ENCODE results near the gene TMEM132D.

Gene TMEM132D

GRCh38 chr12:129409281-129409680 lies 494.5 kb downstream of the TMEM132D start:
- DNase-seq: no peak

- DNase-seq: no peak
Measured at GRCh38 chr12:129404556-129404955, 499.3 kb downstream of the TMEM132D start.

GRCh38 chr12:129401572-129401971 lies 502.3 kb downstream of the TMEM132D start:
- no peak for DNase-seq

- DNase-seq: no peak
Measured at GRCh38 chr12:129394177-129394825, 509.5 kb downstream of the TMEM132D start.

GRCh38 chr12:129393357-129393937 lies 510.4 kb downstream of the TMEM132D start:
- DNase-seq: no peak

GRCh38 chr12:129385637-129385990 lies 518.2 kb downstream of the TMEM132D start:
- no peak for DNase-seq

GRCh38 chr12:129383956-129384355 lies 519.9 kb downstream of the TMEM132D start:
- no peak for DNase-seq

- no peak for DNase-seq
Measured at GRCh38 chr12:129381715-129382114, 522.1 kb downstream of the TMEM132D start.

- DNase-seq: no peak
Measured at GRCh38 chr12:129379076-129379804, 524.6 kb downstream of the TMEM132D start.

- DNase-seq: no peak
Measured at GRCh38 chr12:129378496-129378895, 525.3 kb downstream of the TMEM132D start.

- DNase-seq: no peak
Measured at GRCh38 chr12:129373746-129374145, 530.1 kb downstream of the TMEM132D start.

GRCh38 chr12:129372876-129373275 lies 530.9 kb downstream of the TMEM132D start:
- DNase-seq: no peak

- DNase-seq: no peak
Measured at GRCh38 chr12:129372348-129372747, 531.5 kb downstream of the TMEM132D start.

GRCh38 chr12:129371268-129371667 lies 532.6 kb downstream of the TMEM132D start:
- DNase-seq: no peak

GRCh38 chr12:129366656-129367055 lies 537.2 kb downstream of the TMEM132D start:
- DNase-seq: no peak

GRCh38 chr12:129363041-129363440 lies 540.8 kb downstream of the TMEM132D start:
- DNase-seq: no peak

- DNase-seq: no peak
Measured at GRCh38 chr12:129357233-129357632, 546.6 kb downstream of the TMEM132D start.

GRCh38 chr12:129351481-129351880 lies 552.3 kb downstream of the TMEM132D start:
- DNase-seq: no peak

GRCh38 chr12:129339336-129339735 lies 564.5 kb downstream of the TMEM132D start:
- no peak for DNase-seq

- DNase-seq: no peak
Measured at GRCh38 chr12:129337413-129337812, 566.4 kb downstream of the TMEM132D start.

GRCh38 chr12:129335773-129336172 lies 568.1 kb downstream of the TMEM132D start:
- DNase-seq: no peak

- DNase-seq: no peak
Measured at GRCh38 chr12:129332286-129332685, 571.5 kb downstream of the TMEM132D start.

GRCh38 chr12:129331356-129332085 lies 572.3 kb downstream of the TMEM132D start:
- no peak for DNase-seq

Data from T-helper 2 cell (primary cell).